Measurements from ENCODE around the gene HDDC3. TPM values are rescaled to one million over a fixed set of nuclear protein-coding genes. Genes with fewer than 3 reads are reported as not detected.

The HDDC3 gene
- total RNA-seq, 1 donor, result 26.9 TPM

DNA sequence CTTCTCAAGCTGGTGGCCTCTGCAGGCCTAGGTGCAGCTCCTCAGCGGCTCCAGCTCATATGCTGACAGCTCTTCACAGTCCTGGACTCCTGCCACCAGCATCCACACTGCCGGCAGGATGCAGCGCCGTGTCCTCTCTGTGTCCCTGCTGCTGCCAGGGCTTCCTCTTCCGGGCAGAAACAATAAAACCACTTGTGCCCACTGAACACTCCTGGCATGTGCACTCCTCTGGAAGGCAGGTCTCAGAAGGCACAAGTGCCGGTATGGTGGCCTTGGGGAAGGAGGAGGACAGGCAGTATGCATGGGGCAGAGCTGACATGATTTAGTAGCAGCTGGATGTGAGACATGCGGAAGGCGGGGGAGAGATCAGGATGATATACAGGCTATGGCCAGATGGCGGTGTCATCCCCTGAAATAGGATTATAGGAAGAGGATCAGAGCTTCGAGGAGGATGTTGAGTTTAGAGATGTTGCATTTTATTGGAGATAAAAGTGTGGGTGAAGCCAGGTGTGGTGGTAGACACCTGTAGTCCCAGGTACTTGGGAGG, 36.7 kb downstream of the HDDC3 start:
- DNase-seq (ENCODE audit: low read depth in 2 of 3, low spot score in 2 of 3), result peak in 1 of 3 donors; percentile 12

DNA sequence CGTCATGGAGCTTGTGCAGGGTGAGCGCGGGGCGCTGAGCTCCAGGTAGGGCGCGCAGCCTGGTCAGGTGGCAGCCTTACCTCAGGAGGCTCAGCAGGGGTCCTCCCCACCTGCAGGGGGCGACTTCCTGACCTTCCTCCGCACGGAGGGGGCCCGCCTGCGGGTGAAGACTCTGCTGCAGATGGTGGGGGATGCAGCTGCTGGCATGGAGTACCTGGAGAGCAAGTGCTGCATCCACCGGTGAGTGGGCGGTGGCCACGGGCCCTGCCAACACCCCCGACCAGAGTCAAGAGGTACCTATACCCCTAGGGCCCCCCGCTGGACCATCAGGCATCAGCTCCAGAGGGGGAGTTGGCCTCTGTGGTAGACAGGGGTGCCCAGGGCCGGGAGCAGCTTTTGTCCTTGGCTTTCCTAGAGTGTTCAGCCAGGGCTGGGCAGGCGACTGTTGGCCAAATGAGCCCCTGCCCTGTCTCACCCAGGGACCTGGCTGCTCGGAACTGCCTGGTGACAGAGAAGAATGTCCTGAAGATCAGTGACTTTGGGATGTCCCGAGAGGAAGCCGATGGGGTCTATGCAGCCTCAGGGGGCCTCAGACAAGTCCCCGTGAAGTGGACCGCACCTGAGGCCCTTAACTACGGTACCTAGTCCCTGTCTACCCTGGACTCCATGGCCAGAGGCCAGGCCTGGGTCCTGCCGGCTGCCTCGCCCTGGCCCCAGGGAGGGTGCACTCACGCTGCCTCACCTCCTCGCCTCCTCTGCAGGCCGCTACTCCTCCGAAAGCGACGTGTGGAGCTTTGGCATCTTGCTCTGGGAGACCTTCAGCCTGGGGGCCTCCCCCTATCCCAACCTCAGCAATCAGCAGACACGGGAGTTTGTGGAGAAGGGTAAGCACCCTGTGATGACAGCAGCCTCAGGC, 38.9 kb downstream of the HDDC3 start:
- no peak for DNase-seq (ENCODE audit: low read depth in 2 of 3, low spot score in 2 of 3)

DNA sequence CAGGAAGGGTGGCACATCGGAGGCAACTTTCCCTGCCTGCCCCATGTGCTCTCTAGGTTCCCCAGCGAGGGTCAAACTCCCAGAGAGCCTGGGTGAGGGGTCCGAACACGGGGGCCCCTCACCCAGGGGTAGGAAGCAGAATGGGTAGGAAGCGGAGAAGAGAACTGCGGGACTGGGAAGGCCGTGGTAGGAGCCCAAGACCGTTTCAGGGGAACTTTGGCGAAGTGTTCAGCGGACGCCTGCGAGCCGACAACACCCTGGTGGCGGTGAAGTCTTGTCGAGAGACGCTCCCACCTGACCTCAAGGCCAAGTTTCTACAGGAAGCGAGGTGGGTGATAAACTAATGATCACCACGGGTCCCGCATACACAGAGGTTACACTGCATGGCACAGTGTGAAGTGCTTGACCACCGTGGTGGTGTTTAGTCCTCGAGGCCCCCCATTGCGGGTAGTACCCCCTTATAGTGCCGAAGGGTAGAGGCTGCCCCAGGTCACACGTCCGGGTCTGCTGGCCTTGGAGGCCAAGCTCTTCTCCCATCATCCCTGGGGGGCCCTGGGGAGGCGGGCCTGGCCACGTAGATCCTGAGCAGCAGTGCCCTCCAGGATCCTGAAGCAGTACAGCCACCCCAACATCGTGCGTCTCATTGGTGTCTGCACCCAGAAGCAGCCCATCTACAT, 39.7 kb downstream of the HDDC3 start:
- no peak for DNase-seq (ENCODE audit: low read depth in 2 of 3, low spot score in 2 of 3)

DNA sequence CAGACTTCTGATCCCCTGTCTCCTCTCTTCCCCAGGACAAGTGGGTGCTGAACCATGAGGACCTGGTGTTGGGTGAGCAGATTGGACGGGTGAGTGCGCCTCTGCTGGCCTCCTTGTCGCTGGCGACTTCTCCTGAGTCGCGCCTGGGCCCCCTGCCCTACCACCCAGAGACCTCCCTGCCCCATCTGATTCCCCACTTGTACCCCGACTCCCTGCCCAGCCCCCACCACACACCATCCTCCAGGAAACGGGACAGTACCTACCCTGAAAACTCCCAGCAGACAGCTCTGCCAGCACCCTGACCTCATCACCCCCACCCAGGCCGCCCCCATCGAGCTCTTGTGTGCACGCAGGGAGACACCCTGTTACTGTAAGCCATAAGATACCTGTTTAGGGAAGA, 40.3 kb downstream of the HDDC3 start:
- DNase-seq (ENCODE audit: low read depth in 2 of 3, low spot score in 2 of 3), result no peak

DNA sequence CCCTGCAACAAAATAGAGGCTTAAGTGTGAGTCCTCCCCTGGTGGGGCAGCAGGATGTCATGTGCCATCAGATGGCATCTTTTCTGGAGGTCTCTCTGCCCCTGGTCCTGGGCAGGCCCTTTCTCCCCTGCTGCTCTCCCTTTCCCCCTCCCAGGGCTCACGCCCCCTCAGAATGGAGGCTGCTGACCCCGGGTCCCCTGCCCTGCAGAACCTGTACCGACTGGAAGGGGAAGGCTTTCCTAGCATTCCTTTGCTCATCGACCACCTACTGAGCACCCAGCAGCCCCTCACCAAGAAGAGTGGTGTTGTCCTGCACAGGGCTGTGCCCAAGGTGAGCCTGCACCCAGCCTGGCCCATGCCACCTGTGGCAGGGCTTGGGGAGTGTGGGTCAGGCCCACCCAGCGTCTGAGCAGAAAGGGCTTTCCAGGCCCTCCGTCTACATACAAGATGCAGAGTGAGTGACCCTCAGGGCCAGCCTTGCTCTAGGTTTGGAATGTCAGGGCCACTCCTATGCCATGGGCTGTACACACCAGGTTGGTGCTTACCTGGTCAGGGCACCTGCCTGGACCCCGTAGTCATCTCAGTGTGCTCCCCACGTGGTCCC, 40.9 kb downstream of the HDDC3 start:
- DNase-seq (ENCODE audit: low read depth in 2 of 3, low spot score in 2 of 3), result no peak

DNA sequence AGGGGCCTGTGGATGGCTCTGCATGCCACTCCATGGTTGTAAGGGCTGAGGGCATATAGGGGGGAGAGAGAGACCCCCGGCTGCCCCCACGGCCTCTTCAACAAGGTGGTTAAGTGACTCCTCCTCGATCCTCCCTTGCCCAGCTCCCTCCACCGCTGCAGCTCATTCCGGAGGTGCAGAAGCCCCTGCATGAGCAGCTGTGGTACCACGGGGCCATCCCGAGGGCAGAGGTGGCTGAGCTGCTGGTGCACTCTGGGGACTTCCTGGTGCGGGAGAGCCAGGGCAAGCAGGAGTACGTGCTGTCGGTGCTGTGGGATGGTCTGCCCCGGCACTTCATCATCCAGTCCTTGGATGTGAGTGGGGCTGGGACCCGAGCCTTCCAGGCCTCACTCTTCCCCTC, 41.5 kb downstream of the HDDC3 start:
- no peak for DNase-seq (ENCODE audit: low read depth in 2 of 3, low spot score in 2 of 3)

DNA sequence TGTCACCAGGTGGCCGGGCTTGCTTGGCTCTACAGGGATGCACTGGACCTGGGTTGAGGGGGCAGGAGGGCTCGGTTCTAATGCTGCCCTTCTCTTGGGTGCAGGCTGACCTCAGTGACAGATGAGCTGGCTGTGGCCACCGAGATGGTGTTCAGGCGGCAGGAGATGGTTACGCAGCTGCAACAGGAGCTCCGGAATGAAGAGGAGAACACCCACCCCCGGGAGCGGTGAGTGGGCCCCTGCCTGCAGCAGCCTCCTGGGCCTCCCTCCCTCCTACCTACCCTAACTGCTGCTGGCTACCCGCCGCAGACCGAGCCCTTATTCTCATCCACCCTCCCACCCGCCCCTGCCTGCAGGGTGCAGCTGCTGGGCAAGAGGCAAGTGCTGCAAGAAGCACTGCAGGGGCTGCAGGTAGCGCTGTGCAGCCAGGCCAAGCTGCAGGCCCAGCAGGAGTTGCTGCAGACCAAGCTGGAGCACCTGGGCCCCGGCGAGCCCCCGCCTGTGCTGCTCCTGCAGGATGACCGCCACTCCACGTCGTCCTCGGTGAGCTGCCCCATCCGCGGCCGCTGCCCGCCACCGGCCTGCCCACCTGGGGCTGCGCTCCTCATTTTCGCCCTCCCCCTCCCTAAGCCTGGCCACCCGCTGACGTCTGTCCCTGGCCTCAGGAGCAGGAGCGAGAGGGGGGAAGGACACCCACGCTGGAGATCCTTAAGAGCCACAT, 42.5 kb downstream of the HDDC3 start:
- no peak for DNase-seq (ENCODE audit: low read depth in 2 of 3, low spot score in 2 of 3)

DNA sequence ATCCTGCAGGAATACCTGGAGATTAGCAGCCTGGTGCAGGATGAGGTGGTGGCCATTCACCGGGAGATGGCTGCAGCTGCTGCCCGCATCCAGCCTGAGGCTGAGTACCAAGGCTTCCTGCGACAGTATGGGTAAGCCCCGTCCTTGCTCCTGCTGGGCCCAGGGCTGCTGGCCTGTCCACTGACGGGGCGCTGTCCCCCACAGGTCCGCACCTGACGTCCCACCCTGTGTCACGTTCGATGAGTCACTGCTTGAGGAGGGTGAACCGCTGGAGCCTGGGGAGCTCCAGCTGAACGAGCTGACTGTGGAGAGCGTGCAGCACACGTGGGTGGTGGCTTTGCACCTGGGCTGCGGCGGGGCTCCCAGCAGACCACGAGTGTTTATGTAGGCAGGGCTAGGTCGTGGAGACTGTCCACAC, 43.0 kb downstream of the HDDC3 start:
- DNase-seq (ENCODE audit: low read depth in 2 of 3, low spot score in 2 of 3), result no peak

DNA sequence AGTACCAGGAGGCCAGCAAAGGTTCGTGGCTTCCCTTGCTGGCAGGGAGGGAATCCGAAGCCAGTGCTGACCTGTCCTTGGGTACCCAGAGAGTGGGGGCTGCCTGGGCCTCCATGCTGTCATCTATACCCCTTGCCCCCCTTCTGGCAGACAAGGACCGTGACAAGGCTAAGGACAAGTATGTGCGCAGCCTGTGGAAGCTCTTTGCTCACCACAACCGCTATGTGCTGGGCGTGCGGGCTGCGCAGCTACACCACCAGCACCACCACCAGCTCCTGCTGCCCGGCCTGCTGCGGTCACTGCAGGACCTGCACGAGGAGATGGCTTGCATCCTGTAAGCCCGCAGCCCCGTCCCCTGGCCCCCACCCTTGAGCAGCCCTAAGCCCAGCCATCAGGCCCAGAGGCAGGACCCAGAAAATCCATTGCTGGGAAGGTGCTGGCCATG, 45.3 kb downstream of the HDDC3 start:
- DNase-seq (ENCODE audit: low read depth in 2 of 3, low spot score in 2 of 3), result no peak

DNA sequence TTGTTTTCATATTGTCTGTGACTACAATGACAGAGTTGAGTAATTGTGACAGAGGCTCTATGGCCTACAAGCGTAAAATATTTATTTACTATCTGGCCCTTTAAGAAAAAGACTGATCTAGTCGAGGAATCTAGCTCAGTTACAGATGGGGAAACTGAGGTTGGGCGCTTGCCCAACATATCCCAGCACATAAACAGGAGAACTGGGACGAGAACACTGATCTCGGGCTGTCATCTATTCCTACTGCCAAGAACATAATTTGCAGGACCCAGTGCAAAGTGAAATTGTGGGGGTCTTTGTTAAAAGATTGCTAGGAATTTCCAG, 46.1 kb downstream of the HDDC3 start:
- no peak for DNase-seq (ENCODE audit: low read depth in 2 of 3, low spot score in 2 of 3)

DNA sequence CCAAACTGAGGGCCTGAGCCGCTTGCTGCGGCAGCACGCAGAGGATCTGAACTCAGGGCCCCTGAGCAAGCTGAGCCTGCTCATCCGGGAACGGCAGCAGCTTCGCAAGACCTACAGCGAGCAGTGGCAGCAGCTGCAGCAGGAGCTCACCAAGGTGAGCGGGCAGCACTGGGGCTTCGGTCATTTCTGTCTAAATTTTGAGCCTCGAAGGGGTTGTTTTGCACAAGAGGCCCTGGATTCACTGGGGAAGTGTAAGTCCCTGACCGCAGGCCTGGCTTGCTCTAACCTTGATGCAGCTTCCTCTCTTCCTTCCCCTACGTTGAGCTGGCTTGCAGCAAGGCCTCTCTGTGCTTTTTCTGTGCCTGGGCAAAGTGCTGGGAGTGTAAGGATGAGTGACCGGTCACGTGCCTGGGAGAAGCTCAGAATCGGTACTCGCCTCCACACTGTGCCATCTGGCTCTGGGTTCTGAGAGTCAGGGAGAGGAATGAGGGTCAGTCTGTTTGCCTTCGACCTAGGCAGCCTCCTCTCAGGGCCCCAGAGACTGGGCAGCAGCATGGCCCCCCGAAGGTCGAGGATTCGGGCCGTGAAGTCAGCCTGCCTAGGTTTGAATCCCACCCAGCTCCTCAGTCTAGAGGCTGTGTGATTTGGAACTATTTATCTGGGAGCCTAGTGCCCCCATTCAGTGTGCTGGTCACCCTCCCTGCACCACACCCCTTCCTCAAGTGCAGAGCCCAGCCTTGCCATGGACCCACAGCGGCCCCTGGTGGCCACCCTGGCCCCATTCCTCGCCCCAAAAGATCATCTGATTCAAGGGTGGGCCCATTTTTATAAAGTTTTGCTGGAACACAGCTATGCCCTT, 46.7 kb downstream of the HDDC3 start:
- peak; percentile 54 to 87 (median 80) for DNase-seq (ENCODE audit: low read depth in 2 of 3, low spot score in 2 of 3)

DNA sequence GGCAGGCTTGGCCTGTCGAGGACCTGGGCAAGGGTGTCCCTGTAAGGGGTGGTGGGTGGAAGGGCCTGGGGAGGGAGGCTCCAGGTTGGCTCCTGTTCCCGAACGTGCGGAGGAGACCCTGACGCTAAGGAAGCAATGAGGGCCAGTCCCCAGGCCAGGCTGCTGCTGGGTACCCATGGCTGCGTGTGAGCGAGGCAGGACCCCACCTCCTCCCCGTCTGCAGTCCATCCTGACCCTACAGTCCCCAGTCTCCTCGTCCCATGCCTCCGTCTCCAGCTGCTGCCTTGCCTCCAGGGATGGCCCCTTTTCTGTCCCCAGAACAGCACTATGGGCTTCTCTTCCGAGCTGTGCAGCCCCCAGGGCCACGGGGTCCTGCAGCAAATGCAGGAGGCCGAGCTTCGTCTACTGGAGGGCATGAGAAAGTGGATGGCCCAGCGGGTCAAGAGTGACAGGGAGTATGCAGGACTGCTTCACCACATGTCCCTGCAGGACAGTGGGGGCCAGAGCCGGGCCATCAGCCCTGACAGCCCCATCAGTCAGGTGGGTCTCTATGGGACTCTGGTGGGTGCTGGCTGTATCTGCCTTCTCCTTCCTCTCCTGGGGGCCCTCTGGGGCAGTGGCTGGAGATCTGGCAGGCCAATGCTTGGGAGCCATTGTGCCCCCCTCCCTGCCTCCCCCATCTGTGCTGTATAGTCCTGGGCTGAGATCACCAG, 47.5 kb downstream of the HDDC3 start:
- DNase-seq (ENCODE audit: low read depth in 2 of 3, low spot score in 2 of 3), result no peak

DNA sequence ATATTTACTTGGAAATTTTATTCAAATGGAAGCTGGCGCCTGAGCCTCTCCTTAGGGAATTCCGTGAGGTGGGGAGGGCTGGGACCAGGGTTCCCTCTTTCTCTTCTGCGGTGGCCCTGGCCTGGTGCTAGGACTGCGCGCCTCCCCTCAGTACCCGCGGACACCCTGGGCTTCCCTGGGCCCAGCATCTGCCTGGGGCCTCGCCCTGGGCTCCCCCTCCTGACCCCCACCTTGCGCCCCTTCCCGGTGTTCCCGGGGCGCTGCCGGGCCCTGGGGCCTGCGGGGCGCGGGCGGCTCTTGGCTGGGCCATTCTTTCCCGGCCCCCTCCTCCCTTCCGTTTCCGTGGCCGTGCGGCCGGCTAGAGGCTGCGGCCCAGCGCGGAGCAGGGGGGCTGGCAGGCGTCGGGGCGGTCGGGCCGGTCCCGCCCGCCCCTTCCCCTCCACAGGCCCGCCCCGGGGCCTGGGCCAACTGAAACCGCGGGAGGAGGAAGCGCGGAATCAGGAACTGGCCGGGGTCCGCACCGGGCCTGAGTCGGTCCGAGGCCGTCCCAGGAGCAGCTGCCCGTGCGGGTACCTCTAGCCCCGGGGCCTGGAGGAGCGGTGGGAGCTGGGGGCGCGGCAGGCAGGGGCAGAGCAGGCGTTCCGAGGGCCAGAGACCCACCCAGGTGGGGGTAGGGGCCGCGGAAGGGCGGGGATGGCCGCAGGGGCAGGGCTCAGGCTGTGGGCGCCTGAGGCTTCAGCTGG, 48.2 kb downstream of the HDDC3 start, which contains the start of gene FES:
Gene FES, plus strand, starts transcription at position 529 of the 743 bp plus-strand sequence. CDS start 542 bp downstream, outside the sequence.
- peak in 2 of 3 donors; percentile 70 to 73 for DNase-seq (ENCODE audit: low read depth in 2 of 3, low spot score in 2 of 3)

DNA sequence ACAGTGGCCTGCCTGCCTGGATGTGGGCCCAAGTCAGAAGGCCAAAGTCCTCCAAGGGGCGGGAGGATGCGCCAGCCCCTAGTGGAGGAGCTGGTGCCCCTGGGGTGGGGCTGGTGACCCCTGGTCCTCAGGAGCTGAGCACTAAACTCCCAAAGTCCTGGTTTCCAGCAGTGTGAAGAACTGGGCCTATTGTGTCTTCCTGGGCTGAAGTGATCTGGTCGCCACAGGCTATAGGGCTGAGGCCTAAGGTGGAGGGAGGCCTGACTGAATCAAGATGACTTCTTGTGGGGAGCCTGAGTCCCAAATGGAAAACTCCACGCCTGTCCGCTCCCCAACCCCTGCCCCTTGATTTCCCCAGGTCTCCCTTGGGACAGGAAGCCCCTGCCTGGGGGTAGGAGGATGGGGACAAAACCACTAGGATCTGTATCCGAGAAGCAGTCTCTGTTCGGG, 48.8 kb downstream of the HDDC3 start:
- no peak for DNase-seq (ENCODE audit: low read depth in 2 of 3, low spot score in 2 of 3)

DNA sequence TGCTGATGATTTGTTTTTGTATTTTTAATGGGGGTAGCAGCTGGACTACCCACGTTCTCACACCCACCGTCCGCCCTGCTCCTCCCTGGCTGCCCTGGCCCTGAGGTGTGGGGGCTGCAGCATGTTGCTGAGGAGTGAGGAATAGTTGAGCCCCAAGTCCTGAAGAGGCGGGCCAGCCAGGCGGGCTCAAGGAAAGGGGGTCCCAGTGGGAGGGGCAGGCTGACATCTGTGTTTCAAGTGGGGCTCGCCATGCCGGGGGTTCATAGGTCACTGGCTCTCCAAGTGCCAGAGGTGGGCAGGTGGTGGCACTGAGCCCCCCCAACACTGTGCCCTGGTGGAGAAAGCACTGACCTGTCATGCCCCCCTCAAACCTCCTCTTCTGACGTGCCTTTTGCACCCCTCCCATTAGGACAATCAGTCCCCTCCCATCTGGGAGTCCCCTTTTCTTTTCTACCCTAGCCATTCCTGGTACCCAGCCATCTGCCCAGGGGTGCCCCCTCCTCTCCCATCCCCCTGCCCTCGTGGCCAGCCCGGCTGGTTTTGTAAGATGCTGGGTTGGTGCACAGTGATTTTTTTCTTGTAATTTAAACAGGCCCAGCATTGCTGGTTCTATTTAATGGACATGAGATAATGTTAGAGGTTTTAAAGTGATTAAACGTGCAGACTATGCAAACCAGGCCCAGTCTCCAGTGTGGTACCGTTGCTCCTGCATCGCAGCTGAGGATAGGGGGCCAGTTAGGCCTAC, 49.4 kb downstream of the HDDC3 start:
- no peak for DNase-seq (ENCODE audit: low read depth in 2 of 3, low spot score in 2 of 3)

DNA sequence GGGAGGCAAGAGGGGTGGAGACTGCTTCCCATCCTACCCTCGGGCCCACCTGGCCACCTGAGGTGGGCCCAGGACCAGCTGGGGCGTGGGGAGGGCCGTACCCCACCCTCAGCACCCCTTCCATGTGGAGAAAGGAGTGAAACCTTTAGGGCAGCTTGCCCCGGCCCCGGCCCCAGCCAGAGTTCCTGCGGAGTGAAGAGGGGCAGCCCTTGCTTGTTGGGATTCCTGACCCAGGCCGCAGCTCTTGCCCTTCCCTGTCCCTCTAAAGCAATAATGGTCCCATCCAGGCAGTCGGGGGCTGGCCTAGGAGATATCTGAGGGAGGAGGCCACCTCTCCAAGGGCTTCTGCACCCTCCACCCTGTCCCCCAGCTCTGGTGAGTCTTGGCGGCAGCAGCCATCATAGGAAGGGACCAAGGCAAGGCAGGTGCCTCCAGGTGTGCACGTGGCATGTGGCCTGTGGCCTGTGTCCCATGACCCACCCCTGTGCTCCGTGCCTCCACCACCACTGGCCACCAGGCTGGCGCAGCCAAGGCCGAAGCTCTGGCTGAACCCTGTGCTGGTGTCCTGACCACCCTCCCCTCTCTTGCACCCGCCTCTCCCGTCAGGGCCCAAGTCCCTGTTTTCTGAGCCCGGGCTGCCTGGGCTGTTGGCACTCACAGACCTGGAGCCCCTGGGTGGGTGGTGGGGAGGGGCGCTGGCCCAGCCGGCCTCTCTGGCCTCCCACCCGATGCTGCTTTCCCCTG, 50.2 kb downstream of the HDDC3 start:
- no peak for DNase-seq (ENCODE audit: low read depth in 2 of 3, low spot score in 2 of 3)
